ENCODE measurements around the gene EPB41L3.

EPB41L3 gene

DNA sequence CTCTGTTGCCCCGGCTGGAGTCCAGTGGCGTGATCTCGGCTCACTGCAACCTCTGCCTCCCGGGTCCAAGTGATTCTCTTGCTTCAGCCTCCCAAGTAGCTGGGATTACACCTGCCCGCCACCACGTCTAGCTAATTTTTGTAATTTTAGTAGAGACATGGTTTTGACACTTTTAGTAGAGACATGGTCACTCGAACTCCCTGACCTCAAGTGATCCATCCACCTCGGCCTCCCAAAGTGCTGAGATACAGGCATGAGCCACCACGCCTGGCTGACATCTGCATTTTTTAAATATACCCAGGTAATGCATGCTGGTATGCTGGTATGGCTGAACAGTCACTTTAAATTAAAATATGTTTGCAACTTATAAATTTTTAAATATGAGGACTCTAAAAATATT, 91.9 kb downstream of the EPB41L3 start:
- no peak for DNase-seq (ENCODE audit: low spot score)

GRCh38 chr18:5451150-5451549, 92.6 kb downstream of the EPB41L3 start:
- no peak for DNase-seq (ENCODE audit: low spot score)

DNA sequence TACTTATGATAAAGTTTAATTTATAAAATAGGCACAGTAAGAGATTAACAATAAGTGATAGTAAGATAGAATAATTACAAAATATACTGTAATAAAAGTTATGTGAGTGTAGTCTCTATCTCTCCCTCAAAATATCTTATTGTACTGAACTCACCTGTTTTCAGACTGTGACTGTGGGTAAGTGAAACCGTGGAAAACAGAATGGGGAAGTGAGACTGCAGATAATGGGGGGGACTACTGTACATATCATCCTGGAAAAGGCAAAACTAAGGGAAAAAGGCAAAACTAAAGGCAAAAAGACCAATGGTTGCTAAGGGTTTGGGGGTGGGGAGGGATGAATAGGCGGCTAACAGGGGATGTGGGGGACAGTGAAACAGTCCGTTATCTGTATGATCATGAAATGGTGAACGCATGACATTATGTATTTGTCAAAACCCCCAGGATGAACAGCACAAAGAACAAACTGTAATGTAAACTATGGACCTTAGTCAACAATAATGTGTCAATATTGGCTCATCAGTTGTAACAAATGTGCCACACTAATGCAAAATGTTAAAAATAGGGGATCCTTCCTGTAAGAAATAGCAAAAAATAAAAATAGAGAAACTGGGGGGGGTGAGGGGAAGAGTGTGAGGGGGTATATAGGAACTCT, 93.8 kb downstream of the EPB41L3 start:
- no peak for DNase-seq (ENCODE audit: low spot score)

- DNase-seq (ENCODE audit: low spot score) = no peak
Observed at GRCh38 chr18:5447442-5447841, 96.4 kb downstream of the EPB41L3 start.

GRCh38 chr18:5444847-5445246, 99.0 kb downstream of the EPB41L3 start:
- DNase-seq (ENCODE audit: low spot score) = no peak

DNA sequence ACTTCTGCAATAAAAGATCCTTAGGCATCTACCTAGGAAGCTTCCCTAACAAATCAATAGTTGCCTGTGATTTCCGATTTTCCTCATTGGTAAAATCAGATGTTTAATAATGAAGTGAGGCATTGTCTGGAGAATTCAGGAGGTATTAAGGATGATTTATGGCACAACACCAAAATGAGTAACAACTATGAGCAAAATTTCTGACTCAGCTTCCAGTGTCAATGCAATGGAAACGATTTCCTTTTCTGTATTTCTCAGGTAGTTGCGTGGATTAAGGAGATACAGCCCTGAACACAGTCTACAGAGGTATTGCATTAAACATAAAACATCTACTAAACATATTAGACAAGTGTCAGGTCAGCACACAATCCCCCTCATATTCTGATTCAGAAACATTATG, 99.5 kb downstream of the EPB41L3 start:
- DNase-seq (ENCODE audit: low spot score) = no peak

DNA sequence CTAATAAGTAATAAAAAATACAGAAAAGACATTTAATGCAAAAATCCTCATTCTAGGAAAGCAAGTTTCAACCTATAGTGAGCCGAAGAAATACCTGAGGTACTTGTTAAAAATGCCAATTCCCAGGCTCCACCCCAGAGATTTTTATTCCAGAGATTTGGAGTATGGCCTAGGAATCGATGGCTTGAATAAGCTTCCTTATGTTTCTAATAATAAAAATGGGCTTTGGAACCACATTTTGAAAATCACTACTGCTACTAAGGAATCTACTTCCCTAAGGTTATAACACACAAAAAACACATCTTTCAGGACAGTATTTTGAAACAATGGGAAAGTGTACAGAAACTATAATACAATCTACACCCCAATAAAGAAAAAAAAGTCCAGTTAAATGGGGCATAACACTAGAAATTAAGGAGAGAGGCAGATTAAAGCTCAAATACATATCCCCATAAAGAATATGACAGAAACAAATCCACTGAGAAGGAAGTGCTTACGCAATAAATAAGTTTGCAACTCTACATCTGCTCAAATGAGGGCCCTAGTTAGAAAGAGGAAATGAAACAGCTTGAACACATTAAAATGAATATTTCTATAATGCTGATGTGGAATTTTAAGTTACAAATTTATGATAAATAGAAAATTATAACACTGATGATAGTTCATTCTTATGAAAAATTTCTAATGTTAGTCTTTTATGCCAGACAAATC, 103.7 kb downstream of the EPB41L3 start:
- DNase-seq (ENCODE audit: low spot score) = no peak

DNA sequence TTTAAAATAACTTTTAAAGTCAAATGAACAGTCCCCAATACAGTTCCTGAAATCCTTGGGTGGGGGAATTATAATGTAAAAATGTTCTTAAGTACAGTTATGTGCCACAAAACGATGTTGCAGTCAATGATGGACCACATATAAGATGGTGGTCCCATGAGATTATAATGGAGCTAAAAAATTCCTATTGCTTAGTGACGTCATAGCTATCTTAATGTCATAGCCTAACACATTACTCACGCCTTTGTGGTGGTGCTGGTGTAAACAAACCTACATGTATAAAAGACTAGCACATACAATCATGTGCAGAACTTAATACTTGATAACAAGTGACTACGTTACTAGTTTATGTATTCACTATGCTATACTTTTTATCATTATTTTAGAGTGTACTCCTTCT, 109.4 kb downstream of the EPB41L3 start:
- no peak for DNase-seq (ENCODE audit: low spot score)

- no peak for DNase-seq (ENCODE audit: low spot score)
Observed at GRCh38 chr18:5431836-5432575, 111.8 kb downstream of the EPB41L3 start.

DNA sequence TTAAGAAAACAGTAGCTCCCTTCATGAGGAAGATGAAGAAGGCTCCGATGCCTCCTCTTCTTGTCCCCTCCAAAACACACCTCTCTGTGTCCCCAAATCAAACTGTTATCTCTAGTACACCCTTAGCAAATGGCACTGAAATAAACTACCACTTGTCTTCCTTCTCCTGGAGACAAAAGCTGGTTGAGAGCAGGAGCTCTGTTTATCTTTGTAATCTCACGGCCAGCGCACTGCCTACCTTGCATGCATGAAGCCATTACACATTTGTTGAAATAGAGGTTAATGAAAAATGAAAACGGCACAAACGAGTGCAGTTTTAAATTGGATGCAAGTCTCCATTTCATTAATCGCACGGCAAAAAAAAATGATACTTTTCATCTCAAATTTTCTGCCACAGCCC, 113.7 kb downstream of the EPB41L3 start:
- DNase-seq (ENCODE audit: low spot score) = no peak

DNA sequence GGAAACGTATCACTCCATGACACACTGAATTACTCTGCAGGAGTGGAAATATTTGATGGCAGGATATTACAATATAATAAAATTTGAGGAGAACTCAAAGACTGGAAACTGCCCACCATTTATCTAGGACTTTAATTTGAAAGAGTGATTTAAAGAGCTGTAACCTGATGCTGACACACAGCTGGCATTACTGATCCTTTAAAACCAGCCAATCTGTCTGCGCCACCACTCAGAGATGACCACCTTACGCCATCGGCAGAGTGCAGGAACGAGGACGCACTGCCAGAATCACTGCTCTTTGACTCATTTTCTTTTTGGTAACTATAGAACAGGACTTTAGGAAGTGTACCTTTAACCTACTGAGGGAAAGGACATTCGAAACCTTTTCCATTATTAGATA, 114.1 kb downstream of the EPB41L3 start:
- no peak for DNase-seq (ENCODE audit: low spot score)

DNA sequence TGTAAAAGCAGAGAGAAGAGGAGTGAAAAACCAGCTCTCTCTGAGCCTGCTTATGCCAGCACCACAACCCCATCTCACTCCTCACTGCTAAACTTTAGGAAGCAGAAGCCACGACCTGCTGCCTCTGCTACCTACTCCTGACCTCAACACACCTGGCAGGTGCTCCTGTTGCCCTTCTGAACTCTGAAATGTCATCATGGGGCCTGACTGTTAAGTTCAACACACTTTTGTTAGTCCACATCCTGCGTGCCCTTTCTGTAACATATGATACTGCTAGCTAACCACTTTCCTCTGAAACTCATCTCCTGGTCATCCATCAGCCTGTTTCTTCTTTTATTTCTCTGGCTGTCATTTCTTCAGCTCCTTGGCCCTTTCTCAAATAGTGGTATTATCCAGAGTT, 118.1 kb downstream of the EPB41L3 start:
- no peak for DNase-seq (ENCODE audit: low spot score)

DNA sequence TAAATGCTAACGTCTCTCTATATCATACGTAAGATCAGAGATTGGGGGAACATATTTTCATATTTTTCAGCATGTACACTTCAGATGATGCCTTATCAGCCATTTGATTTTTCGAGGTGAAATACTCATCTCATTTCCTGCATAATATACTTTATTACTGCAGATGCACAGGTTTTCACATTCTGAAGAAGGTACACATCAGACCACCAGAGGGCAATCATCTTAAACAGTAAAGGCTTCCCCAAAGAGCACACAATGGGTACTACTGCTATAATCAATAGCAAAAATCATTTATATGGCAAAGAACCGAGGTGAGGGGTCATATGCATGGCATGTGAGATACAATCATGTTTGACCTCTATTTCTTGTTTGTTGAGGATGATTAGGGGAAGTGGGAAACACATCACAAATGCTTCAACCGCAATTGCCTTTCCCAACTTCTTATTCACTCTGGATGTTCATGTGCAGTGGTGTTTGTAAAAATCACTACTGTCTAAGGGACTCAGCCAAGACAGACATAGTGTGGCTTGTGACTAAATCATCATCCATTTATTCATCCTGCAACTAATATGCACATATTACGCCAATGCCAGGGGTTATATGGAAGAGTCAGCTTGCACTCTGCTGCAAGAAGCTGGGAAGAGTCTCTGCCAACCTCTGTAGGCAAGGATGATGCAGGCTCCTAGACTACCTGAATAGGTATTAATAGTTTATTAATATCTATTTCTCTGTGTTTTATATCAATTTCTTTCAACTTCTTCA, 118.7 kb downstream of the EPB41L3 start:
- no peak for DNase-seq (ENCODE audit: low spot score)

GRCh38 chr18:5422626-5423025, 121.2 kb downstream of the EPB41L3 start:
- DNase-seq (ENCODE audit: low spot score) = no peak

DNA sequence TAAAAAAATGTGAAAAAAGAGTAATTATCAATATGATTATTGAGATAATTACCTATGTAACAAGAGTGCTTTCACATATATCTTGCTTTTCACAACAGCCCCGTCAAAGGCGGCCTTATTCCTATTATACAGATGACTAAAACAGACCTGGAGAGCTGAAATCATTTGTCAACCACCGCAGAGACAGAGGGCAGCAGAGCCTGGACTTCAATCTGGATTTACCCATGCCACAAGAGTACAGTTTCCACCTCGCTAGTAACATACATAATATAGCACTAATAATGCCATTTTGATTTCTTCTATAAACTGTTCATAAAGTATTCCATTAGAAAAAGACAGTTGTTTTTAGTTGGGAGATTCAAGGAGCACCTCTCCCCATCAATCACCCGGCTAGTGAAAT, 121.8 kb downstream of the EPB41L3 start:
- no peak for DNase-seq (ENCODE audit: low spot score)

DNA sequence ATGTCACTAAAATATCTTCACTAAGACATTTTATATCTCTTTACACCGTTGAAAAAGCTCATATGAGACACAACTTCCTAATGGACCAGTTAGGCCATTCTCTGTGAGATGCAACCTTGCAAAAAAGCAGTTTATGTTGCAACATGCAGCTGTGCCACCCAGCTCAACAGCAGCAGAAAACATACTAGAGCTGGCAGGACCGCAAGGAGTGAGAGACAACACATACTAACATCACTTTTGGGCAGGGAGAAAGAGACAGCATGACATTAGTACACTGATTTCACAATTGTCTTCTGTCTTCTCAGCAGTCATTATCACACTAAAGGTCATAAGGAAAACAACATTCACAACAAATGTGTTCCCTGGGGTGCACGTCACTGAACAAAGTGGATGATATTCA, 122.9 kb downstream of the EPB41L3 start:
- DNase-seq (ENCODE audit: low spot score) = no peak

- no peak for DNase-seq (ENCODE audit: low spot score)
Observed at GRCh38 chr18:5419601-5420000, 124.2 kb downstream of the EPB41L3 start.

GRCh38 chr18:5419030-5419429, 124.8 kb downstream of the EPB41L3 start:
- DNase-seq (ENCODE audit: low spot score) = no peak

- DNase-seq (ENCODE audit: low spot score) = no peak
Observed at GRCh38 chr18:5417342-5417741, 126.5 kb downstream of the EPB41L3 start.

- no peak for DNase-seq (ENCODE audit: low spot score)
Observed at GRCh38 chr18:5416112-5416511, 127.7 kb downstream of the EPB41L3 start.

DNA sequence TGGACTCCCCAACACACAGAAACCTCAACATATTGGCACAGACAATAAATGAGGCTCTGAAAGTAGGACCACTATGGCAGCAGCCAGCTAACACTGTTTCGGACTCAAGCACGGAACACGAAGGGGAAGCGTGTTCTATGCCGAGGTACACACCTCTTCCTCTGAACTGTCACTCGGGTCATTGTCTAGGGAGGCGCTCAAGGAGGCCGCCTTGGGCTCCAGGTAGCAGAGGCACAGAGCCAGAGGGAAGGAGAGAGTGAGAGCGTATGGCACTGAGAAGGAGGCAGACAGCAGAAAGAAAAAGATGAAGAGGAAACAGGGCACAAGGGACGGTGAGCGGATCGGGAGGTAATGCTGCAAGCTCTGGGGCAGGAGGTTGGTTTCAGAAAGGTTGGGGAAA, 128.1 kb downstream of the EPB41L3 start:
- DNase-seq (ENCODE audit: low spot score) = no peak

GRCh38 chr18:5415031-5415430, 128.8 kb downstream of the EPB41L3 start:
- no peak for DNase-seq (ENCODE audit: low spot score)

DNA sequence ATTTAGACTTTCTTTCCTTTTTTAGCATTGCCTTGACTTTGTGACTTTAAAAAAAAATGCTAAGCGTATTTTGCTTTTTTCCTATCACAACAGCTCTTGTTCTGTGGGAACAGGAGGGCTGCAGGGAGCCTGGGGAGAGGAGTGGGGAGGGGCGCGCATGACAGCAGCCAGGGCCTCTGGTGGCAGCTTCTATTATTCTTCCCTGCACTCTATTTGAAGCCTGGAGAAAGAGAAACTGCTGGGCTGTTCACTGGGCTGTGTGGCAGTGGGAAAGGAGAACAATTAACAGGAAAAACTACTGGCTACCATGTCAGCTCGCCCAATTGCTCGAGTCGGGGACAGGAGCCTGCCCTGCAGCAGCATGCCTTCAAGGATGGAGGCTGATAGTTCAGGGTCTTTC, 129.3 kb downstream of the EPB41L3 start:
- DNase-seq (ENCODE audit: low spot score) = no peak
